SK-N-MC (cell line): Measurements from ENCODE around the gene DTX2.
"Not testable (repeated sequence)": the region's sequence is repeated elsewhere in the genome, so short reads cannot be mapped to it uniquely, and the experiment has no call there.

Source experiments
- EZH2 ChIP-seq: fragments of 200-600 bp; sonication (generic); IDR thresholded peaks from one replicate; pipeline ENCODE4 v1.6.1; 2017; ENCODE audit warnings: antibody characterized with exemption
- POLR2AphosphoS5 ChIP-seq: IDR thresholded peaks from 2 replicates; pipeline ENCODE4 v1.6.1; 2012; ENCODE audit warnings: mild to moderate bottlenecking, low read depth, low read length, borderline replicate concordance

DNA sequence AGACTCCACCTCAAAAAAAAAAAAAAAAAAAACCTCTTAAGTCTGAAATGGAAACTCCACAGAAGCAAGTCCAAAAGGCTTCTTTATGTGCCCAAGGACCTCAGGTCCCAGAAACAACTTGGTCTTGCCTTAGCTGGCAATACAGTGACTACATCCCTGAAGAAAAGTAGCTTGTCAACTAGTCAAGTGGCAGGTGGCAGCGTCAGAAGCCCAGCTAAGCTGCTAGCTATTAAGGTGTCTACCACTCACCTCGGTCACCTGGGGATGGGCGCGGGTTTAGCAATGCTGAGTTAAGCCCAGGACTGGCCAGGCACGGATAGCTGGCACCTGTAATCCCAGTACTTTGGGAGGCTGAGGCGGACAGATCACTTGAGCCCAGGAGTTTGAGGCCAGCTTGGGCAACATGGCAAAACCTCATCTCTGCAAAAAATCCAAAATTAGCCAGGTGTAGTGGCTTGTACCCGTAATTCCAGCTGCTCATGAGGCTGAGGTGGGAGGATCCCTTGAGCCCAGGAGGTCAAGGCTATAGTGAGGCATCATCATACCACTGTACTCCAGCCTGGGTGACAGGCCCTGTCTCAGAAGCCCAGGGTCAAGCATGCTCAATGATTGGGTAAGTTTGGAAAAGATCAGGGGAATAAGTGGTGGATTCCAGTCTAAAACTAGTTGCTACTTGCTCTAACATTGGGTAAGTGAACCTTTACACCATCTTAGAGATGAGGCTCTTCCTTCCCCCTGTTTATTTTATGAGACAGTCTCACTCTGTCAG lies 22.2 kb upstream of the DTX2 start:
- not testable (repeated sequence) for TF ChIP-seq POLR2AphosphoS5, EZH2
